Activated B cell treated with CpG ODN at 0.5 μM for 24 hours (primary cell): Measurements from ENCODE around the gene EML5. TPM values are rescaled to one million over a fixed set of nuclear protein-coding genes. Genes with fewer than 3 reads are reported as not detected.
"Not testable (repeated sequence)": the region's sequence is repeated elsewhere in the genome, so short reads cannot be mapped to it uniquely, and the experiment has no call there.

Source experiments
- ATAC-seq: fragments of 200-7000 bp; cut with Tn5 transposase; one replicate; pipeline ENCODE4 v1.10.0; 2021; ENCODE audit warnings: low read depth, mild to moderate bottlenecking, moderate library complexity
- CTCF ChIA-PET: fragments of 350-600 bp; sonication (Branson Sonifier 250); formaldehyde crosslinking; loops from one replicate; lab custom pipeline; 2021; ENCODE audit warnings: antibody characterized with exemption; lab: Charles Lee
- POLR2A ChIA-PET: fragments of 350-600 bp; sonication (Branson Sonifier 250); formaldehyde crosslinking; loops from one replicate; lab custom pipeline; 2021; ENCODE audit warnings: antibody characterized with exemption; lab: Charles Lee
- DNase-seq: peaks from one replicate; pipeline ENCODE4 v3.0.0; 2022
- H3K27ac Mint-ChIP-seq: one replicate; pipeline ENCODE4 v1.8.0; 2020; ENCODE audit warnings: mixed read lengths
- H3K27me3 Mint-ChIP-seq: one replicate; pipeline ENCODE4 v1.8.0; 2021; ENCODE audit warnings: mixed read lengths
- H3K36me3 Mint-ChIP-seq: one replicate; pipeline ENCODE4 v1.8.0; 2021; ENCODE audit warnings: low read depth, mixed read lengths
- H3K4me1 Mint-ChIP-seq: one replicate; pipeline ENCODE4 v1.8.0; 2021; ENCODE audit warnings: mixed read lengths
- H3K4me3 Mint-ChIP-seq: one replicate; pipeline ENCODE4 v1.8.0; 2020; ENCODE audit warnings: mild to moderate bottlenecking, mixed read lengths
- H3K9me3 Mint-ChIP-seq: one replicate; pipeline ENCODE4 v1.8.0; 2020; ENCODE audit warnings: mixed read lengths
- CTCF ChIP-seq: fragments of 200-600 bp; IDR thresholded peaks from one replicate; pipeline ENCODE4 v1.8.0; 2022; ENCODE audit warnings: antibody characterized with exemption, mild to moderate bottlenecking
- intact Hi-C: fragments of 100-400 bp; cut with micrococcal nuclease; formaldehyde crosslinking; loops from one replicate; pipeline ENCODE4 v1.15.1; 2024
- total RNA-seq: library from RNA; stranded (reverse); gene quantifications from 2 replicates; pipeline ENCODE4 v1.2.3, GENCODE V29; 2022

EML5 gene
- total RNA-seq, 1 donor from 2014 or later, result 5.0 TPM

GRCh38 chr14:88790501-88791251, 2.1 kb downstream of the EML5 start:
- intact Hi-C loops, result loop anchor here (5.0 to 10.0 kb wide), 5 partner anchors 226 to 1544 kb away; partner anchors contain the start of genes GALC, NRDE2, PSMC1 and ZC3H14
- Mint-ChIP-seq H3K4me3 (peak overlapping the region; percentile 89), H3K27ac (no peak overlapping the region), H3K4me1 (peaks cover 29% of the 10 kb centered on the region), H3K9me3 (peaks cover 5% of the 10 kb centered on the region), H3K27me3 (no peaks in the 10 kb centered on the region), H3K36me3 (peaks cover 2% of the 10 kb centered on the region)
- no peak for TF ChIP-seq CTCF
- DNase-seq (no peak), ATAC-seq (no peak)
- ChIA-PET POLR2A (no interaction called here), CTCF (interaction anchor here (1.0 to 1.7 kb wide), 2 partner anchors 123 kb away, joined by 4 to 5 read pairs; no protein-coding TSS in a partner anchor)

GRCh38 chr14:88789573-88789972, 3.2 kb downstream of the EML5 start:
- DNase-seq, intact Hi-C loops, H3K4me3 Mint-ChIP-seq, CTCF ChIA-PET, H3K36me3 Mint-ChIP-seq, H3K27me3 Mint-ChIP-seq, H3K9me3 Mint-ChIP-seq, H3K27ac Mint-ChIP-seq, ATAC-seq: not testable (repeated sequence)
- H3K4me1 Mint-ChIP-seq, result peaks cover 29% of the 10 kb centered on the region
- POLR2A ChIA-PET, result interaction anchor here (0.7 kb wide), 1 partner anchor 1469 kb away, joined by 3 read pairs; no protein-coding TSS in a partner anchor

DNA sequence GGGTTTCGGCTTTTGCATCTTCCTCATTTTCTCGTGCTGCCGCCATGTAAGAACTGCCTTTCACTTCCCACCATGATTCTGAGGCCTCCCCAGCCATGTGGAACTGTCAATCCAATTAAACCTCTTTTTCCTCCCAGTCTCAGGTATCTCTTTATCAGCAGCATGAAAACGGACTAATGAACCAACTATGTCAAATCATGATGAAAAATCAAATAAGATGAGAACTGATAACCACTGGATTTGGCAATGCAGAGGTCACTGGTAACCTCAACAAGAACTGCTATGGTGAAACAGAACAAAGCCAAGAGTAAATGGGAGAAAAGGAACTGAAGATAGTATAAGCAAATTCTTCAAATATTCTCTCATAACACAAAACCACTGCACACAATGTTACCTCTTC, 6.0 kb downstream of the EML5 start:
- H3K4me1 Mint-ChIP-seq, result peaks cover 21% of the 10 kb centered on the region
- no peak for ATAC-seq
- H3K36me3 Mint-ChIP-seq, result peaks cover 15% of the 10 kb centered on the region
- intact Hi-C loops, result no loop called here
- peaks cover 27% of the 10 kb centered on the region for H3K9me3 Mint-ChIP-seq
- POLR2A ChIA-PET, result no interaction called here
- H3K4me3 Mint-ChIP-seq, result no peak overlapping the region
- H3K27ac Mint-ChIP-seq, result no peak overlapping the region
- no peak for TF ChIP-seq CTCF
- no peak for DNase-seq
- peaks cover 4% of the 10 kb centered on the region for H3K27me3 Mint-ChIP-seq
- CTCF ChIA-PET, result no interaction called here

DNA sequence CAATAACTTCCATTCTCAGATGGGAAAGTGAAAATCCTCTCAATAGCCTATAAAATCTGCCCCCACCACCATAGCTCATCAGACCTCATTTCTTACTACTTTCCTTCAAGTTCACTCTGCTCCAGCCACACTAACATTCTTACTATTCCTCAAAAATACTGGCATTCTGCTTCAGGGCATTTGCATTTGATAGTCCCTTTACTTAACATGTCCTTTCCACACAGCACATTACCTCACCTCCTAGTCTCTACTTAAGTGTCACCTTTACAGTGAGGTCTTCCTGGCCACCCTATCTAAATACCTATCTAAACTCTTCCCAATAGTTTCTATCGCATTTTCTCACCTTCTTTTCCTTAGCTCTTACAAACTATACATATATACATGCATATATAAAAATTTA, 6.8 kb downstream of the EML5 start:
- ChIA-PET CTCF (no interaction called here), POLR2A (no interaction called here)
- H3K36me3 Mint-ChIP-seq, result peaks cover 17% of the 10 kb centered on the region
- peaks cover 15% of the 10 kb centered on the region for H3K4me1 Mint-ChIP-seq
- intact Hi-C loops, result no loop called here
- DNase-seq (no peak), ATAC-seq (no peak)
- no peak overlapping the region for H3K4me3 Mint-ChIP-seq
- H3K9me3 Mint-ChIP-seq, result peaks cover 31% of the 10 kb centered on the region
- no peak overlapping the region for H3K27ac Mint-ChIP-seq
- peaks cover 4% of the 10 kb centered on the region for H3K27me3 Mint-ChIP-seq
- TF ChIP-seq CTCF, result no peak

- Mint-ChIP-seq H3K4me3 (no peak overlapping the region), H3K27me3 (no peaks in the 10 kb centered on the region), H3K36me3 (peaks cover 5% of the 10 kb centered on the region), H3K4me1 (peaks cover 3% of the 10 kb centered on the region), H3K9me3 (no peaks in the 10 kb centered on the region), H3K27ac (no peak overlapping the region)
- ATAC-seq (no peak), DNase-seq (no peak)
- intact Hi-C loops, result no loop called here
- CTCF ChIA-PET, result no interaction called here
- POLR2A ChIA-PET, result no interaction called here
- TF ChIP-seq CTCF, result no peak
Measured at GRCh38 chr14:88775532-88775931, 17.2 kb downstream of the EML5 start.
